Measurements from ENCODE around the gene CLK2.

GRCh38 chr1:155261493-155261851, 11.8 kb downstream of the CLK2 start:
- TF ChIP-seq POLR2AphosphoS5 (IDR thresholded peaks at IDR 0.05), result no peak
- no peak for TF ChIP-seq CTCF (IDR thresholded peaks at IDR 0.05)
